GM08714 (cell line): ENCODE measurements around the gene TBXAS1.
"Not testable (repeated sequence)": the region's sequence is repeated elsewhere in the genome, so short reads cannot be mapped to it uniquely, and the experiment has no call there.

Source experiments
- H3K4me3 ChIP-seq: fragments of 200-500 bp; sonication (Bioruptor generic); 2 replicates; pipeline ENCODE4 v1.5.1; 2014; ENCODE audit warnings: mild to moderate bottlenecking, low read length, inconsistent platforms
- ZNF274 ChIP-seq: IDR thresholded peaks from 2 replicates; pipeline ENCODE4 v1.6.1; 2012; ENCODE audit warnings: mild to moderate bottlenecking, low read depth, low read length

TBXAS1 gene

DNA sequence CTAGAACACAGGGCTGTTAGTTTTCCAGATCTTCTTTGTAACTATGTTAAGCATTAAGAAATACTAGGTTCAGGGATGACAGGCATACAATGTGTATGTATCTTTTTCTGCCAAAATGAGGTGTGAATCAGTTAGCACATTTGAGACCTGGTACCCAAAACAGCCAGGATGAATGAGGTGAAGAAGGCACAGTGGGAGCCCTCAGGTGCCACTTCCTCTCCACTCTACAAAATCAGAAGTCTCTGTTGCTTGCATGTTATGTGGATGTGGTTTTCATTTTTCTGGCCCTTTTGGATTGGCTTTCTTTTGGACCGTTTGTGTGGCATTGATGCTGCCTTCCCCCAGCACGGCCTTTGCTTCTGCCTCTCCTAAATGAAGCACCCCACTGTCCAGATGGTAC is 15.4 kb upstream of the TBXAS1 start:
- H3K4me3 ChIP-seq = no peak overlapping the region
- no peak for TF ChIP-seq ZNF274

DNA sequence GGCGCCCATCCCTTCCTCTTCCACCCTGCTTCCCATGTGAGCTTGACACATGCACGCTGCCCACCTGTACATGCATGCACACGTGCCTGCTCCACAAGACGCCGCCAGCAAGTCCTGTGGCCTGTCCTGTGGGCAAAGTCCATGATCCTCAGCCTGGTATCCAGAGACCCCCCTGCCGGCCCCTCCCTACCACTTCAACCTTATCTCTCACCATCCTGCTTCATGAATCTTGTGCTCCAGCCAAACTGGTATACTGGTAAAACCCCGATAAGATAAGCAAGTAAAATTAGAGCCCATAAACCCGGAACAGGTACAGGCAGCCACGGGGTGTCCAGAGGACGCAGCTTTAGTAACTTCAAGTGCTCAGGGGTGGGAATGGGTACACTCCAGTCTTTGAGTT is 11.8 kb upstream of the TBXAS1 start:
- no peak for TF ChIP-seq ZNF274
- H3K4me3 ChIP-seq = no peak overlapping the region

DNA sequence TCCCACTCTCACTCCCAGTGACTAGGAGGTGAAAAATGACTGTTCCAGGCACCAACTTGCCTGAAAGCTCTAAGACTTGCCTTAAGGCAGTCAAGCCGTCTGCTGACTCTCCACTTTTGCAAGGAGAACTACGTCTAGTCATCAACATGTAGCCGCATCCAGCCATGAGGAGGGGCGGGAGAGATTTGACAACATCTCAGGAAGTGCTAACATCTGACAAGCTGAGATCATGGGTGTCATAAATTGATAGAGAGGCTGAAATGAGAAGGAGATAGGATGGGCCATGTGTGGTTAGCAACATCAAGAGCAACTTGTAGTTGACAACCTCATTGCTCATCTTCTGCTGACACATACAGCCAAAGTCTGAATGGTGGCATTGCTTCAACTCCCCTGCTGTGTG is 9.0 kb upstream of the TBXAS1 start:
- H3K4me3 ChIP-seq = no peak overlapping the region
- TF ChIP-seq ZNF274 = no peak

DNA sequence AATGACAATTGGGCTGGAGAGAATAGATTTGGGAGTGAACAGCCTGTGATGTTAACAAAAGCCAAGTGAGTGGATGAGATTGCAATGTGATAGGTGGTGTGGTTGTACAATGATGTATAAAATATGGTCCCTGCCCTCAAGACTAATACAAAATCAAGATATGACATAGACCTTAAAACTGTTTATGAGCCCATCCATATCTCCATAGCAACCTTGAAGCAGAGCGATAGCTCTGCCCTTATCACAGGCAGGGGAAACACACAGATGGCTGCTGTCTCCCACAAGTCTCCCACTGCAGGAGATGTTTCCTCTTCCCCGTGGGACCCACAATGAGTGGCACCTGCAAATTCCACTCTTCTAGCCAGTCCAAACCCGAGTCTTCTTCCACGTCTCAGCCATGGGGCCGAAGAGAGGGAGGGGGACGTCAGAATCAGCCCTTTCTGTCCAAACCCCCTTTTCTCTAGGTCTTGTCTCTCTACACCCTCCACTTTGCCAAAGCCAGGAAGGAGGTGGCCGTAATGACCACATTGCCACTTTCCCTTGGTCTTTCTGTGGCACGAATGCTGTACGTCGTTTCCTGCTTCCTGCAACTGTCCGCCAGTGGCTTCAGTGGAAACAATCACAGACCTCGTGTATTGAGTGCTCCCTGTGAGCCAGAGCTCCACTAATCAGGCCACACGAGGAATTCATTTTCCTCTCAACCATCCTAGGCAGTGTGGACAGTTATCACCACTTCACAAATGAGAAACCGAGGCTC is 7.5 kb upstream of the TBXAS1 start:
- H3K4me3 ChIP-seq = no peak overlapping the region
- TF ChIP-seq ZNF274 = no peak

DNA sequence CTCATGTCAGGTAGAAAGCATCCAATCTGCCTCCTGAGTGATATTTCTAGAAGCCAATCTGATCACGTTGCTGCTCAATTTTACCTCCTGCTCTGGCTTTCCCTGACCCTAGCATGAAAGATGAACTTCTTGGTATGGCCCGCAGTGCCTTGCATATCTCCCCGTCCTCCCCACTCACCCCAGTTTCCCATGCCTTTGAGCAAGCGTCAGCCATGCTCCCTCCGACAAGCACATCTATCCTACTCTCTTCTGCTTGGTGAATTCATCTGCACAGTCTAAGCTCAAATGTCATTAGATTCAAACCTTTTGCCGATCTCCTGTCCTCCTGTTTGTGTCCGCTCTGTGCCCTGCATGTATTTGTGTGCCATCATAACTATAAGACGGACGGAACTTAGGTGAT is 6.2 kb upstream of the TBXAS1 start:
- TF ChIP-seq ZNF274 = no peak
- no peak overlapping the region for H3K4me3 ChIP-seq

DNA sequence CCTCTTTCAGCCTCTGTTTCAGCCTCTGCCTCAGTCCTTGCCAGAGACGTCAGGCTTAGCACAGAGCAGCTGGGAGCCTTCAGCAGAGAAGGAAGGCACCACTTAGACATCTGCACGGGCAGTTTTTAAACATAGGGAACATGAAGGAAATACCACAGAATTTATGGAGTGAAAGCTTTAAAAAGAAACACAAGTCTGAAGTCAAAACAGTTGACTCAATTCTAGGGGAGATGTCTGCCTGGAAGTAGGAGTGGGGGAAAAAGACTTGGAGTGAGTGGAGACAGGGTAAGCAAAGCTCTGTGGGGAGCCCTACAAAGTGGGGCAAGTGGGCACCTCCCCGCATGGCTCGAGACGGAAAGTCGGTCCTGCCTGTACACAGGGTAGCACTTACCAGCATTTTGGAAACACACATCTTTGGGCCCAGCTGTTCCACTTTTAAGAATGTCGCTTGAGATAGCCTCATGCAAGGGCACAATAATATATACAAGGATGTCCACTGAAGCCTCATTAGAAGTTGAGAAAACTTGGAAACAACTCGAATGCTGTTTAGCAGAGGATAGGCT is 5.0 kb upstream of the TBXAS1 start:
- H3K4me3 ChIP-seq = no peak overlapping the region
- no peak for TF ChIP-seq ZNF274

DNA sequence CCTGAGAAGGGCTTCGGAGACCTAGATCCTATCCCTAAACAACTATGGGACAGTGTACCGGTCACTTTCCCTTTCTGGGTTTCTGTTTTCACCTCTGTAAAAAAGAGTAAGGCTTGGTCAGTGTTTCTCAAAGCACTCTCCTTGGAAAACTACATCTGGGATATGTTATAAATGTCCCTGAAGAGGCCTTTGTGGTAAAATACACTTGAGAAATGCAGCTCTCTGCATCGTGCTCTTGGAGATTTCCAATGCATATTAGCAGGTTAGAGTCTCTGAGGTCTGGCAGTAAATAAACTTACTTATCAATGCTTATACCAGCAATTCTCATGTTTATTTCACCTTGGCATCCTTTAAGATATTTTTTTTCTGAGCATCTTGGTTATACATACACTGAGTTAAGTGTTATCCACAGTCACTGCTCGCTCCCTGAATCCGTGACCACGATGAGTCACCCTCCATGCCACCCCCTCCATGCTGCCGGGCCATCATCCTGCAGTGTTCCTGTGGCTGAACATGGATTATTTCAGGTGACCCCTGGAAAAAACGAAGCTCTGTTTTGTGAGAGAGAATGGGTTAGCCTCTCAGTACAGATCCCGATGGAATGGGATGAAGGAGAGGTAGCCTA is 3.3 kb upstream of the TBXAS1 start:
- no peak for TF ChIP-seq ZNF274
- H3K4me3 ChIP-seq = no peak overlapping the region

DNA sequence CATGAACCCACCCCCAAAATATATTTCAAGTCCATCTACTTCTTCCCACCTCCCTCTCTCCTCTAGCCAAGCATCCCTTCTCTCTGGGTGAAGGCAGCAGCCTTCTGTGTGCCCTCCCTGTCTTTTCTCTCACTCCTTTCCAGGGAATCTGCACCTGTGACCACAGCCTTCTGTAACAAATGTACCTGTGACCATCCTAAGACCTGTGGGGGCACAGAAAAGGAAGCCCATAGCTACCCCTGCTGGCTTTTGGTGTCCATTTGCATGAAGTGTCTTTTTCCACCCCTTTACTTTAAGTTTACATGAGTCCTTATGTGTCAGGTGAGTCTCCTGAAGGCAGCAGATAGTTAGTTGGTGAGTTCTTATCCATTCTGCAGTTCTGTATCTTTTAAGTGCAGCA is 2.0 kb upstream of the TBXAS1 start:
- no peak for TF ChIP-seq ZNF274

DNA sequence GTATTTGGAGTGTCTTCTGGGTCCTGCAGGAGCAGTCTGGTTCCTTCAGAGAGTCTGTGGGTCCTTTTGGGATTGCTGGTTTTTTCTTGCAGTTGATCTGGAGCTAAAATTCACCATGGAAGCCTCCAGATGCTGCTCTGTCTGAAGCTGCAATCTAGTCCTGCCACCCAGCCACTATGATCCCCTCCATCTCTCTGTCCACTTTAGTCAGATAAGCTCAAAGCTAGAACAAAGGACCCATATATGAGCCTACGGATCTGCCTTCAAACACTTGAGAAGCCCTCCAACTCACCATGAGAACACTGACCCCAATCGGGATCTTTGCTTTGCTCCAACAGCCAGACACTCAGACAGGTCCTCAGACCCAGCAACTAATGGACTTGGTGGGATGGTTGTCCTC is 618 bp upstream of the TBXAS1 start:
- H3K4me3 ChIP-seq = no peak overlapping the region
- no peak for TF ChIP-seq ZNF274

More for the DNA sequence above, 2.0 kb upstream of the TBXAS1 start:
- no peak overlapping the region for H3K4me3 ChIP-seq

DNA sequence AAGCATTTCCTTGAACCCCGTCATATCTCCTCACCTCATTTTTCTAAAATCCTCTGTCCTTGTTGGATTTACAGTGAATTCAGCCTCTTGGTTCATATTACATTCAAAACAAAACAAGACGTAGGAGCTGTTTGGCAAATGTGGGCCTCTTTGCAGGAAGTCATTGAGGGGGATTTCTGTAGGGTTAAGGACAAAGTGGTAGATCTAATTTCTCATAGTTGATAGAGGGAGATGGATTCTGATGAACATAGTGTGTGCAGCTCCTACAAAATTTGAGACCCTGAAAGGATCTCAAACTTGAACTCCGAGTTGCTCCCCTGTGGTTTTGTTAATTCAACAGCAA is 682 bp downstream of the TBXAS1 start:
- H3K4me3 ChIP-seq = peak overlapping the region; percentile 54; the same call in 1 of the 2 replicates
- TF ChIP-seq ZNF274 = no peak

DNA sequence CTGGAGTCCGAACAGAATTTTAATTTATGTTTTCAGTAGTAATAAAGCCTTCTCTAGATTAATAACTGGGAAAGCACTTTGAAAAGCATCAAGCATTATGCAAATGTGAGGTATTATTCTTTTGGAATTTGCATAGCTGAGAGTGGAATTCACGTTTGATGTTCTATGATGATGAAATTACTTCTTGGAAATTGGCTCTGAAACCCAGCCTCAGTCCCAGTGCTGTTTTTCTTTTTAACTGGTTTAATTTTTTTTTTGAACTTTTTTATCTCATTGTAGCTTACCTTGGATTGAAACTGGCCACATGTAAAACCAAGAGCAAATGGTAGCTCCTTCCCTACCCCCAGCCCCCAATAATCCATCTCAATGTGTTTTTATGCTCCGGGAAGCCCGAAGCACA is 1.2 kb downstream of the TBXAS1 start:
- TF ChIP-seq ZNF274 = no peak
- H3K4me3 ChIP-seq = peak overlapping the region; percentile 52; the same call in 1 of the 2 replicates

DNA sequence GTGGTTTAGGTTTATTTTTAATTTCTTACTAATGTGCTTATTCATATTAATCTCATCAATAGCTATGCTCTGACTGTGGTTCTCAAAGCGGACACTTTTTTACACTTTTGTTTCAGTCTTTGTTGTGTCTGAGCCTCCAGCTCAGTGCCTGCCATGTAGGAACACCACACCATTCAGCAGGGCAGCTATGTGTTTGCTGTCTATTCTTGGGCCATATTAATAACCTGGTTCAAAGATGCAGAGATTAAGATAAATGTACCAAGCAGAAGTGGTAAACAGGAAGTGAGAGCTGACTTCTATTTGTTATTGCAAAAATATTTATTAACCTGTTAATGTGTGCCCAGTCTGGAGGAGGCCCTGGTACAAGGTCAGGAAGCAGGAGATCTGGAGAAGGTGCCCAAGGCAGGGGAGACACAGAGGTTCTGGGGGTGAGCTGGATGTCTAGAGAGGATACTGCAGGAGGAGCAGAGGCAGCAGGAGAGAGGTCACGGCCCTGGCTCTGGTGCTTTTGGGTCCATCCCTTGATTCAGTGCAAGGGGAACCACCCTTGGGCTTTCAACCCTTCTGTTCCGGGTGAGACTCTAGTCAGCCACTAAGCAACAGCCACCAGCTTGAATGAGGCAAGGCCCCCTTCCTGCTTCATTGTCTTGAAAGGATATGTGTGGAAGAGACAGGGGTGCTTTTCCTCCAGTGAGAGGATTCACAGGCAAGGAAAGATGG is 1.9 kb downstream of the TBXAS1 start:
- H3K4me3 ChIP-seq = peak overlapping the region; percentile 52; the same call in 1 of the 2 replicates
- no peak for TF ChIP-seq ZNF274

DNA sequence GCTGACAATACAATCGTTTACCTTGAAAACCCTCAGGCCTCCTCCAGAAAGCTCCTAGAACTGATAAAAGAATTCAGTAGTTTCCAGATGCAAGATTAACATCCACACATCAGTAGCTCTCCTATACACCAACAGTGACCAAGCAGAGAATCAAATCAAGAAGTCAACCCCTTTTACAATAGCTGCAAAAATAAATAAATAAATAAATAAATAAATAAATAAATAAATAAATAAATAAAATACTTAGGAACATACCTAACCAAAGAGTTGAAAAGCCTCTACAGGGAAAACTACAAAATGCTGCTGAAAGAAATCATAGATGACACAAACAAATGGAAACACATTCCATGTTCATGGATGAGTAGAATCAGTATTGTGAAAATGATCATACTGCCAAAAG is 6.8 kb downstream of the TBXAS1 start:
- H3K4me3 ChIP-seq = not testable (repeated sequence)

DNA sequence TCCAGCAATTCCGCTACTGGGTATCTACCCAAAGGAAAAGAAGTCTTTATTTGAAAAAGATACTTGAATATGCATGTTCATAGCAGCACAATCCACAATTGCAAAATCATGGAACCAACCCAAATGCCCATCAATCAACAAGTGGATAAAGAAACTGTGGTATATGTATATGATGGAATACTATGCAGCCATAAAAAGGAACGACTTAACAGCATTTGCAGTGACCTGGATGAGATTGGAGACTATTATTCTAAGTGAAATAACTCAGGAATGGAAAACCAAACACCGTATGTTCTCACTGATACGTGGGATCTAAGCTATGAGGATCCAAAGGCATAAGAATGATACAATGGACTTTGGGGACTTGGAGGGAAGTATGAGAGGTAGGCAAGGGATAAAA is 8.2 kb downstream of the TBXAS1 start:
- not testable (repeated sequence) for H3K4me3 ChIP-seq

DNA sequence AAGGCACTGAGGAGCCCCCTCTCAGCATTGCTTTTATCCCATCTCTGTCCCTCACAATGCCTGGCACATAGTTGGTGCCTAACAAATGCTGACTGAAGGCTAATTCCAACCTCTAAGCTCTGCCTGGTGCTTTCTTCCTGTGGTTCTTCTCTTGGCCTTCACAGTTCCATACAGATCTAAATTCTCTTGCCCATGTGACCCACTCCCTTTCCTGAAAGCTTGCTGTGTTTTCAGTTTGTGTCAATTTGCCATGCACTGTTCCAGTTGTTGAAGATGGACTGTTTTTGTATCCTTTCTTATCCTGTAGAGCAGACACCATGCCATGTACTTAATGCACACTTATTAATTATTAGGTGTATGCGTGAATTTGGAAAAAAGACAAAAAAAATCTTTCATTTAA is 9.2 kb downstream of the TBXAS1 start:
- no peak overlapping the region for H3K4me3 ChIP-seq
- TF ChIP-seq ZNF274 = no peak
